Activated CD4-positive, alpha-beta T cell treated with anti-CD3 and anti-CD28 coated beads, Interleukin-2, Interleukin-6, amounts not matched to agents 100 ng/mL and 50 ng/mL, durations not matched to agents 16 hours and 8 hours (primary cell): Measurements from ENCODE around the gene POLR1C.
"Not testable (repeated sequence)": the region's sequence is repeated elsewhere in the genome, so short reads cannot be mapped to it uniquely, and the experiment has no call there.

ENCODE experiments used
- DNase-seq: peaks from one replicate; pipeline ENCODE4 v3.0.0-alpha.2; 2020

POLR1C gene

GRCh38 chr6:43516697-43517504 lies at the start of gene POLR1C, which contains the start of gene YIPF3:
Gene POLR1C, plus strand, starts transcription at chr6:43517089. Its CDS starts 21 bp downstream, at chr6:43517110.
Gene YIPF3, minus strand, starts transcription at chr6:43516926. Its CDS starts 119 bp downstream, at chr6:43516807.
- DNase-seq, result peak; percentile 98

- DNase-seq, result not testable (repeated sequence)
Observed at GRCh38 chr6:43467265-43467664, 49.6 kb upstream of the POLR1C start.

- DNase-seq, result no peak
Observed at GRCh38 chr6:43467752-43468151, 49.1 kb upstream of the POLR1C start.

- DNase-seq, result no peak
Observed at GRCh38 chr6:43468240-43468639, 48.6 kb upstream of the POLR1C start.

- no peak for DNase-seq
Observed at GRCh38 chr6:43468748-43469681, 47.9 kb upstream of the POLR1C start.

- DNase-seq, result no peak
Observed at GRCh38 chr6:43469947-43470346, 46.9 kb upstream of the POLR1C start.

GRCh38 chr6:43471399-43471798 lies 45.5 kb upstream of the POLR1C start:
- DNase-seq, result no peak

- DNase-seq, result no peak
Observed at GRCh38 chr6:43472515-43472914, 44.4 kb upstream of the POLR1C start.

- DNase-seq, result no peak
Observed at GRCh38 chr6:43475516-43475915, 41.4 kb upstream of the POLR1C start.

- no peak for DNase-seq
Observed at GRCh38 chr6:43476746-43477145, 40.1 kb upstream of the POLR1C start.

GRCh38 chr6:43477235-43478007 lies 39.5 kb upstream of the POLR1C start, which contains the start of gene TJAP1:
Gene TJAP1, plus strand, starts transcription at chr6:43477570. Its CDS starts 21,432 bp downstream, at chr6:43499002.
- DNase-seq, result peak; percentile 97

- no peak for DNase-seq
Observed at GRCh38 chr6:43478008-43478372, 38.9 kb upstream of the POLR1C start.

GRCh38 chr6:43481075-43481474 lies 35.8 kb upstream of the POLR1C start:
- DNase-seq, result peak; percentile 39

- peak; percentile 33 for DNase-seq
Observed at GRCh38 chr6:43481591-43482236, 35.2 kb upstream of the POLR1C start.

- DNase-seq, result no peak
Observed at GRCh38 chr6:43488667-43489276, 28.1 kb upstream of the POLR1C start.

GRCh38 chr6:43489277-43490072 lies 27.4 kb upstream of the POLR1C start:
- no peak for DNase-seq

GRCh38 chr6:43490523-43490939 lies 26.4 kb upstream of the POLR1C start:
- DNase-seq, result no peak

GRCh38 chr6:43491750-43492661 lies 24.9 kb upstream of the POLR1C start:
- no peak for DNase-seq

GRCh38 chr6:43492673-43493072 lies 24.2 kb upstream of the POLR1C start:
- no peak for DNase-seq

- DNase-seq, result no peak
Observed at GRCh38 chr6:43493230-43493629, 23.7 kb upstream of the POLR1C start.
